Measurements from ENCODE around the gene BNIP2. TPM values are rescaled to one million over a fixed set of nuclear protein-coding genes. Genes with fewer than 3 reads are reported as not detected.

BNIP2 gene, protein sequence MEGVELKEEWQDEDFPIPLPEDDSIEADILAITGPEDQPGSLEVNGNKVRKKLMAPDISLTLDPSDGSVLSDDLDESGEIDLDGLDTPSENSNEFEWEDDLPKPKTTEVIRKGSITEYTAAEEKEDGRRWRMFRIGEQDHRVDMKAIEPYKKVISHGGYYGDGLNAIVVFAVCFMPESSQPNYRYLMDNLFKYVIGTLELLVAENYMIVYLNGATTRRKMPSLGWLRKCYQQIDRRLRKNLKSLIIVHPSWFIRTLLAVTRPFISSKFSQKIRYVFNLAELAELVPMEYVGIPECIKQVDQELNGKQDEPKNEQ
- total RNA-seq = 136 and 145 TPM in 2 replicates

DNA sequence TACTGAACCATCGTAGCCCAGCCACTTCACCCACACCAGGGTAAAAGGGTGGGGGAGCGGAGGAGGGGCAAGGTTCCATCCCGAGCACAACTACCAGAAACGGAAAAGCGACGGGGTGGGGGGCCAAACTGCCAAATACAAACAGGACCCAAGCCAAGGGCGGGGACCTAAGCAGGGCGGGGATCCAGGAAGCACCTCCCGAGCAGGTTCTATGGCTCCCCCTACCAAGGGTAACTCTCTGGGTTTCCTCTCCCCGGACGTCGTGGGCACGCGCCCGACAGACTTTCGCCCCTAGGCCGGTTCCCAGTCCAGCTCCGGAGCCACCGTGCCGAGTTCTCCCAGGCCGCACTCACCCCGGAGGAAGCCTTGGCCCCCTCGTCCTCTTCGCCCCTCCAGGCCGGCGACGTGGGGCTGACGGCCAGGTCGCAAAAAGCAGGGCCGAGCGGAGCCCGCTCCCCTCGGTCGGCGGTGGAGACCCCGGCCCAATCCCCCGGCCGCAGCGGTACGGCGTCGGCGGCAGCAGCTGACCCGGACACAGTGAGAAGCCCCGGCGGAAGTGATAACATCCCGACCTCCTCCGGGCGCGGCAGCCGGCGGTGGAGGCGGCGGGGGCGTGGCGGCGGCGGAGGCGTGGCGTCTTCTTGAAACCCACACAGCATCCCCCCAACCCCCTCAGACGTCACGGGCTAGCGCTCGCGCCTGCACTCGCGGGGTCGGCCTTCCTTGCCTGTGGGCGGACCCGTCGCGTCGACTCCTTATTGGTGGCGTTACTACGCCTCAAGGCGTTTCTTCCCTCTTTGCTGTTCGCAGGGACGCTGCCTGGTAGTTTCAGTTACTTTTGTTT, at the start of gene BNIP2:
Gene BNIP2, minus strand, starts transcription at position 539 of the 844 bp plus-strand sequence. CDS start 6,863 bp downstream, outside the sequence.

DNA sequence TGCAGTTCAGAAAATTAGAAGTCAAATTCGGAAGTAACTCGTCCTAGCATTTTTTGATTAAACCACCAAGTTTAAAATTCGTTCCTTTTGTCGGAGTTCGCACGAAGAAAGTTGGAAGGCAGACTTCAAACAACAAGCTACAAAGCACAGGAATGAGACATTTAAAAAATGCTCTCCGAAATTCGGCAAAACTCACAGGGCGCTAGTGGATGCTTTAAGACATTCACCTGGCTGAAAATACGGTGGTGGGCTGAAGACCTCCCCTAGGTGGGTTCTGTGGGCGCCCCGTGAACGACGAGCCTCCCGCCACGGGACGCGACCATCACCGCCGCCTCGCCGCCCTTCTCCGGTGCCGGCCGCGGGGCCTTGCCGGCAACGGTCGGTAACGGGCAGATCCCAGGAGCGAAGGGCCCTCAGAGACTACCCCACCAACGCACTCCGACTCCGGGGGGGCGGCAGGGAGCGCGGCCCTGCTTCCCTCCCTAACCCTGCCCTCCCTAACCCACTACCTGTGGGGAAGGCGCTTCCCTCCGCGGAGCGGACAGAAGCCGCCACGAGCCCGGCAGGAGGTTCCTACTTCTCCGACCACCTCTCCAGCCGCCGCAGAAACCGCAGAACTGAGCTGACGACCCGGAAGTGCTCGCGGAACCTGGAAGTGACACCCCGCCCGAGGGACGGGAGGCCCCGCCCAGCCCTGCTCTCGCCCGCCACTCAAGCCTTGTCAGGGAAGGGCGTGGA, 32.1 kb downstream of the BNIP2 start, which contains the start of gene GTF2A2:
Gene GTF2A2, minus strand, starts transcription at position 619 of the 738 bp plus-strand sequence. CDS start 5,238 bp downstream, outside the sequence.

DNA sequence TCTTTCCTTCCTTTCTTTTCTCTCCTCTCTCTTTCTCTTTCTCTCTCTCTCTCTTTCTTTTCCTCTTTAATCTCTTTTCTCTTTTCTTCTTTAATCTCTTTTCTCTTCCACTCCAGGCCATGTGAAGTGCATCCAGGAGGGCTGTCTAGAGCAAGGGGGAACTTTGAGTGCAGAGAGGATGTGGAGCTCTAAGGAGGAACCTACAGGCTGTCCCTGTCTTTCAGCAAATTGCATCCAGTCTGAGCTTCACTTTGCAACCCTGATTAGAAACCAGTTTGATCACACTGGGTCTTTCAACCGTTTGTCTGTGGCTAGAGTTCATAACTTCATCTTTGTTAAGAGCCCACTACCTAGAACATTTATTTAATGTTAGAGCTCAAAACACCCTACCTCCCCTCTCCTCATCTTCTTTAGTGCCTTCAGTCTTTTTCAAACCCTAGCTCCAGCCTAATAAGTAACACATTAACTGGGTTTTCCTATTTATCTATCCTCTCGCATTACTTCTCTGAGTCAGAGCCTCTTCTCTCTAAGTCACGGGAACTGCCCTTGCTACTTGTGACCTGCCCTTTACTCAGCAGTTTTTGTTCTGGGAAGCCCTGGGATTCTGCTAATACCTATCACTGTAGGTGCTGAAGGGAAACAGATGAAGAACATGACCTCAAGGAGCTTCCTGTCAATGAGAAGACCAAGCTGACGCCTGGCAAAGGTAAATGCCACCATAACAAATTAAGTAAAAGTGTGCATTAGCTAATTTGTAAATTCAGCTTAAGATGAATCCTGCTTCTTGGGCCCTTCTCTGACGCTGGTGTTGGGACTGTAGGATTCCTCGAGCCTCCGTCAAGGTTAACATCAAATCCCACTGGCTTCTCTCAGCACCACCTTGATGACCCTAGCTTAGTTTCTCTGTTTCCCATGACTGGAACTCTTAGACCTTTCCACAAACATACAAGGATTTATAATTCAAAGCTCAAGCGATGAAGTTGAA, 77.6 kb downstream of the BNIP2 start, which contains the start of gene GCNT3:
Gene GCNT3, plus strand, starts transcription at position 508 of the 985 bp plus-strand sequence. CDS start 6,456 bp downstream, outside the sequence.

Other genes starting within 250 kb of the BNIP2 start
- not detected in 2 replicates for gene GCNT3, start 77.5 kb downstream of the BNIP2 start, total RNA-seq
- gene GTF2A2, start 31.8 kb downstream of the BNIP2 start, total RNA-seq = 34.9 and 44.6 TPM in 2 replicates

All from dermis lymphatic vessel endothelial cell (primary cell).